ENCODE measurements around the gene SH3BGRL3.
"Not testable (repeated sequence)": the region's sequence is repeated elsewhere in the genome, so short reads cannot be mapped to it uniquely, and the experiment has no call there.

The SH3BGRL3 gene

DNA sequence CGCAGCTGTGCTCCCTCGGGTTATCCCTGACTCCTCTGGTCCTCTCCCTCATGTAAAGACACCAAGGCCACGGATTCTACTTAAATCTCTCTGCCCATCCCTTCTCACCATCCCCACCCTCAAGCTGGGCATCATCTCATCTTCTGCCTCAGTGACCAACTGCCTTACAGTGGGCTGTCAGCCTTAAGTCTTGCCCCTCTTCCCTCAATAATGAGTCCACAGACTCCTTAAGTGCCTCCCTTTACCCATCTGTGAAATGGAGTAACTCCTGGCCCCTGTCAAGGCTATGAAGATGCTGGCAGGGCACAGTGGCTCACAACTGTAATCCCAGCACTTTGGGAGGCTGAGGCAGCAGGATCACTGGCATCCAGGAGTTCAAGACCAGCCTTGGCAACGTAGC, 12.1 kb downstream of the SH3BGRL3 start:
- no peak for DNase-seq

GRCh38 chr1:26292735-26293134, 12.8 kb downstream of the SH3BGRL3 start:
- peak in 1 of 3 donors; percentile 24 for DNase-seq

DNA sequence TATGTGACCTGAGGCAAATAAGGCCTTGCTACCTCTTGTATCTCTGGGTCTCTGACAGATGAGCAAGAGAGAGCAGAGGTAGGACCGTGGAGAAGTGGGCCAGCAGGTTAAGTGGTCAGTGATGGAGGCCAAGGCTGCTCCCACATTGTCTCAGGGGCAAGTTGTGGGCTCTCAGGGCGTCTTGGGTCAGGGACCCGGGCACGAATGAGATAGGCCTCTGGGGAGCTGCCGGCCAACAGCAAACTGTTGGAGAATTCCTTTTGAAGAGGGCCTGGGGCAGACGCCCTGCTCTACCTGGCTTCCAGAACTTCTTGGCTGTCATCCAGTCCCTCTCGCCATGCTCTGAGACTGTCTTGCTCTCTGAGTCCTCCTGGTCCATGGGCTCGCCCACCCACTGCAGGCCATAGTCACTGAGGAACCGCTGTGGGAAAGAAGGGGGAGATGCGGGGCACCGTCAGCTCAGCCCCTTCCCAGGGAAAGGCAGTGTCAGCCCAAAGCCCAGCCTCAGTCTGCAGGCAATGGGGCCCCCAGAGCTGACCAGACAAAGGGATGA, 14.1 kb downstream of the SH3BGRL3 start:
- no peak for DNase-seq

DNA sequence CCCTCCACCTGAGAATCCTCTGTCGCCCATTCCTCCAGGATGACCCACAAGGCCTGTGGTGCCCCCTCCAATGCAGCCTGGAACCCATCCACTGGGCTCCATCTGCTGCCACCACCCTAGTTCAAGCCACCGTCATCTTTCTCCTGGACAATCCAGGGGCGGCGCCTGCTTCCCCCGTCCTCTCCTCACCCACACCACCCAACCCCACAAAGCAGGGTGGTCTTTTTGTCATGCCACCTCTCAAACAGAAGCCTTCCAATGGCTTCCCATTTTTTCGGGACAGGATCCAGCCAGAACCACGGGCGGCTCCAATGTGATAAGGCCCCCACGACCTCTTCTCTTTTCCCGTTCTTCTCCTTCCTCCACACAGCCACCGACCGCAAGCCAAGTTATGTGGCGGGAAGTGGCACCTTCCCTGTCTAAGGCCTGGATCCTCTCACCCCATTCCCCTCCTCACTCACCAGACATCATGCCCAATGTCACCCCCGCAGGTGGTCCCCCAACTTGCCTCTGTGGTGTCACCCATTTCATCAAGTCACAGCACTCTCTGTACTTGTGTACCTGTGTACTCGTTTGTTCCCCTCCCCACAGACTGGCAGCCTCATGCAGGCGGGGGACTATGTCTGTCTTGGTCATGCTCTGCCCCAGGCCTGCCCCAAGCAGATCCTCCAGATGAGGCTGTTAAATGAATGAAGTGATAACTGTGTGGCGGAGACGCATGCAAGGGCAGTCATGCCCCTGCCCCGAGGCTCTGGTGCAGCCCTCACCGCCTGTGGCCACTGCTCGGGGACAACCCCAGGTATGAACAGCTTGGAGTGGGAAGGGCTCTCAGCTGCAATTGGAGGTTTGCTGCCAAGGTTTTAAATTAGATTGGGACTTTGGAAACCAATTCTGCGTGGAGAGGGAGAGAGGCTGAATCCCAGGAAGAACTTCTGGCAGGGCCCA, 15.6 kb downstream of the SH3BGRL3 start:
- no peak for DNase-seq

DNA sequence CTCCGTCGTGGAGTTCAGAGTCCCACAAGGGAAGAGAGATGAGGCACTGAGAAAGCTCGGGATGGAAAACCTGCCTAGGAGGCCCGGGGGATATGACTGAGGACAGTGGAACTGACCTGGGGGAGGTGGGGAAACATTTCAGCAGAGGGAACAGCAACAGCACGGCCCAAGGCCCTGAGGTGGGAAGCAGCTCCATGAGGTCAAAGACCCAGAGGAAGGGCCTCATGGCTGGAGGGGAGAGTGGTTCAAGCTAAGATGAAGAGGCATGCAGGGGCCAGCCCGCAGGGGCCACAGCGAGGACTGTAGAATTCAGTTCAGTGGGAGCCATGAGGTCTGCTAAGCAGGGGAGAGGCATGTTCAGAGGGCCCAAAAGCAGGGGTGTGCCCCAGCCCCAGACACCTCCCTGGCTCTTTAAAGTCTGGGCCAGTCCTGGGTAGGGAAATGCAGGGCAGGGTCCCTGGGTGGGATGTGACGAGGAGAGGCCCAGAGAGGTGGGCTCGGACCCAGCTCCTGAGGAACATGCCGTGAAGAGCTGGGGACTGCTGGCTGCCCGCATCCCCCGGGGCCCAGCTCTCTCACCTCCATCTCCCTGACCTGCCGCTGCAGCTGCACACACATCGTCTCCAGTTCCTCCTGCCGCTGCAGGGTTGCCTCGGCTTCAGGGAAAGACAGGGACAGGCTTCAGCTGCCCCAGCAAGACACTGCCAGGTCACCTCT, 16.6 kb downstream of the SH3BGRL3 start:
- DNase-seq, result no peak

DNA sequence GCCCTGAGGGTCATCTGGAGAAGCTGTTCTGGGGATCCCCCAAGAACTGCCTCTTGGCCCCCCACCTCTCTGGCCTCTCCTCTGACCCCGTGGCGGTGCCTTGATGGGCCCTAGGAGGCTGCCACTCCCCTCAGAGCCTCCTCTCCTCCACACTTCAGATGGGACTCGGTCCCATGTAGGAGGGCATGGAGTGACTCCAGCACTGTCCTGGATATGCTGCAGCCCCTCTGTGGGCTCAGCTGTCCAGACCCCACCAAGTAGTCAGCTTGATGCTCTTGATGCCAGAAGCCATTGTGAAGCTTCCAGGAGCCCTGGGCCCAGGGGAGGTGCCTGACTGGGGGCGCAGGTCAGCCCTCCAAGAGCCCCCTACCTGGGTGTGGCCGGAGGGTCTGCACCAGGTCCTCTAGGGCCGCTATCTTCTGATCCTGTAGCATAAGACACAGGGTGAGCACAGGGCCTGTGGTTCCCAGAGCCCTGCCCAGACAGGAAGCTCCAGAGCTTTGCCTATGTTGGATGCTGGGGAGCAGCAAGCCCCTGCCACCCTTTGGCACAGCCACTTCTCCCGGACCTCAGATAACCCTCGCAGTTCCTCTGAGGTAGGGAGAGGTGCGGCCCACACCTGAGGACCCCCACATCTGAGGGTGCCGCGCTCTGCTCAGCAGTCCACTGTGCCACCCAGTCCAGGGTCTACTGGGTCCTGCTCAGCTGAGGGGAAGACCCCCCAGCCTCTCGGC, 17.3 kb downstream of the SH3BGRL3 start:
- DNase-seq, result no peak

- DNase-seq, result no peak
Measured at GRCh38 chr1:26297791-26298124, 17.9 kb downstream of the SH3BGRL3 start.

GRCh38 chr1:26300578-26301275, 20.8 kb downstream of the SH3BGRL3 start:
- no peak for DNase-seq

- peak; percentile 66 to 70 (median 69) for DNase-seq
Measured at GRCh38 chr1:26302733-26303405, 23.0 kb downstream of the SH3BGRL3 start.

DNA sequence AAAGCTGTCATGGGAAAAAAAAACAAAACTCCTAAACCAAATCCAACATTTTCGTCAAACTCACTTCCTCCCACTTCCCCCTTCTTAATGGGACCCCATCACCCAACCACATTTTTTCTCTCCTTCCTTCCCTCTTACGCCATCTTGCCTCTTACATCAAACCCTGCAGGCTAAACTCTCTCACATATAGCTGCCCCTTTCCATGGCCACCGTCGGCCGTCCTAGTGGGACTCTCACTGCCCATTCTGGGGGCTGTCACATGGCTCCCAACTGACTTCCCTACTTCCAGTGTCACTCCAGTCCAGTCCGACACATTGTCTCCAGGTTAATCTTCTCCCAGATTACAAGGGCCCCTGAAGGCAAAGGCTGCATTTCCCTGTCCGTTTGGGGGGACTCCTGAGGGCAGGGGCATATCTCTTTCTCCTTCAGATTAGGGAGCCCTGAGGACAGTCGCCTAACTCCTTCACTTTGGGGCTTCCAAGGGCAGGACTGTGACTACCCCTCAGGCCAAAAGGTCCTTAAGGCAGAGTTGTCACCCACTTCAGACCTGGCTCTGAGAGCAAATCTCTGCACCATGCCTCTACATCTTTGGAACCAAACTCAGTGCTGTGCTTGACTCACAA, 25.9 kb downstream of the SH3BGRL3 start:
- DNase-seq, result peak; percentile 39 to 61 (median 44)

DNA sequence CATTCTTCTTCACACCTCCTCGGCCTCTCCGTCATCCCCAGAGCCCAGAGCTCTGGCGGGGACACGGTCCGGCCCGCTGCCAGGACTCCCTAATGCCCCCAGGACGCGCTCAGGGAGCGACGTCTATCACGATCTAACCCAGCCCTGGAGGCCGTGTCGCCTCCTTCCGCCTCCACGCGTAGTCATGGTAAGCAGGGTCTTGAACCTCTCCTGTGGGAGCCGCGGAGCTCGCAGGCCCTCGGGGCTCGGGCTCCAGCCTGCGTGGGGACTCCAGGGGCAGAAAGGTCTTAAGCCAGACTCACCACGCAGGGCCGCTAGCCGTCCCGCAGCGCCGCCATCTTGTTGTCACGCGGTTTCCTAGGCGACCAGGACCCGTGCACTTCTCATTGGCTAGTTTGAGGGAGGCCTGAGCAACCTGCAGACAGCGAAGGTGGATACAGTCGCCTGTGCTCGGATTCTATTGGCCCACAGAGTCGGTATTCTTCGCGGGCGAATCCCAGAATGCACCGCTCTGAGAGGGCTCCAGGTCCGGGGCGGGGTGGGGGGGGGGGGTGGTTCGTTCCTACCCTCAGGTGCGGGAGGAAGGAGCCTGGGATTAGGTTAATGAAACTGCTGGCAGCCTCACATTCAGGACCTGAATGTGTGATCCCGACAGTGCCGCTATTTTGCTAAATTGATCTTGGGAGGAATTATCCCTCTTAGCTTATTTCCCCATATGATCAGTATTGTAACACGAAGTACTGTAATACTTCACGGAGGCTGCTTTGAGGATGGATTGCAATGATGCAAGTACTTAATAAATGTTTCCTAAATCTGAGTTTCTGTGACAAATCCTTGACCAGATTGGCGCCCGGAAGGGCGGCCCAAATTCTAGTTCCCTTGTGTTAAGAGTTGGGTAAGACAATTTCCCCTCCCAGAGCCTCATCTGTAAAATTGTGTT, 26.7 kb downstream of the SH3BGRL3 start, which contains the start of gene UBXN11:
Gene UBXN11 (minus strand): TSS at position 347 of the 940 bp plus-strand sequence. CDS start 3,753 bp downstream, outside the sequence.
- DNase-seq, result peak; percentile 88 to 92 (median 91)

GRCh38 chr1:26307363-26307781, 27.5 kb downstream of the SH3BGRL3 start:
- no peak for DNase-seq

DNA sequence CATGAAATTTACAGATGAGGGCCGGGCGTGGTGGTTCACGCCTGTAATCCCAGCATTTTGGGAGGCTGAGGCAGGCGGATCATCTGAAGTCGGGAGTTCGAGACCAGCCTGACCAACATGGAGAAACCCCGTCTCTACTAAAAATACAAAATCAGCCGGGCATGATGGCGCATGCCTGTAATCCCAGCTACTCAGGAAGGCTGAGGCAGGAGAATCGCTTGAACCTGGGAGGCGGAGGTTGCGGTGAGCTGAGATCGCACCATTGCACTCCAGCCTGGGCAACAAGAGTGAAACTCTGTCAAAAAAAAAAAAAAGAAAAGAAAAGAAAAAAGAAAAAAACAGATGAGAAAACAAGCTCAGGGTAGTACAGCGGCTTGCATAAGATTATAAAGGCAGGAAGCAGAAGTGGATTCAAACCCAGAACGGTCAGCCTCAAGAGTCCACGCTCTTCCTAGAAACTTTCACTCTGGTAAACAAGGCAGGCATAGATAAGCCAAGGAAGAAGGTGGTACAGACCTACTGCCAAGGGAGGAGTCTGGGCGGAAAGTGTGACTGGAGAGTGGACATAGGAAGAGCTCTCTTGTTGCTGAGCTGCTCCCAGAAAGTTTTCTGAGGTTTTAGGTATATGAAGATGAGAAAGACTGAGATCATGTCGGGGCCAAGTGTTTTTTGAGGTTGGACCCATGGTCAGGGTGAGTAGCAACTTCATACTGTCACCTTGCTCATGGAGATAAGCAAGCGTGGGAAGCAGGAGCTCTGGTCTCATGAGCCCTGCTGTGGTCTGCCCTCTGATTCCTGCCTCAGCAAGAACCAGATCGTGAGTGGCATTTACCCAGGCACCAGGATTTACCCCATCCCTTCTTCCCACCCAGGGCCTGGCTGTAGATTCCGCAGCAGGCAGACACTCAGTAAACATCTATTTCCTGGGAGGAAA, 28.3 kb downstream of the SH3BGRL3 start:
- not testable (repeated sequence) for DNase-seq

GRCh38 chr1:26314501-26314900, 34.6 kb downstream of the SH3BGRL3 start:
- peak in 1 of 3 donors; percentile 32 for DNase-seq

DNA sequence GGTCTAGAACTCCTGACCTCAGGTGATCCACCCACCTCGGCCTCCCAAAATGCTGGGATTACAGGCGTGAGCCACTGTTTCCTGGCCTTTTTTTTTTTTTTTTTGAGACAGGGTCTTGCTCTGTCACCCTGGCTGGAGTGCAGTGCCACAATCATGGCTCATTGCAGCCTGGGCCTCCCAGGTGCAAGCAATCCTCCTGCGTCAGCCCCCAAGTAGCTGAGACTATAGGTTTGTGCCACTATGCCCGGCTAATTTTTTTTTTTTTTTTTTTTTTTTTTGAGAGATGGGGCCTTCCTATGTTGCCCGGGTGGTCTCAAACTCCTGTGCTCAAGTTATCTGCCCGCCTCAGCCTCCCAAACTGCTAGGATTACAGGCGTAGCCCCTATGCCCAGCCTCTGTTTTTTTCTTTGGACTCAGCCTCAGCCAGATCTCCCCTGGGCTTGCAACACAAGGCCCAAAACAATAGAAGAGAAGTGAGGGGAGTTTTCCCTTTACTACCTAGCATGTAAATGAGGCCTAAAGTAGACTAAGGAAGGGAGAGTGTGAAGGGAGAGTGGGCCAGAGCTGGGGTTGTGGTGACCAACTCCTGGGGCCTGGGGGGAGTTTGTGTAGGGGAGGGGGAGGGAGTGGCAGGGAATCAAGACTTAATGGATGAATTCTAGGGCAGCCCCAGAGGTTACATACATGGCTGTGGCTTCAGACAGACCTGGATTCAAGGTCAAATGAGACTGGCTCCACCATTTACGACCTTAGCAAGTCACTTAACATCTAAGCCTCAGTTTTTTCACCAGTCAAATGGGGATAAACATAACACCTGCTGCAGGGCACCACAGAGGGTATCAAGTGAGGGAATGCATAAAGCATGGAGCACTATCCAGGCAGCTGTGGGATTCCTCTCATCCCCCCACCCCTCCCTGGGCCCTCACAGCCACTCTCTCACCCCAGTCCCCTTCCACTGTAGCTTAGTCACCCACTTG, 36.3 kb downstream of the SH3BGRL3 start:
- DNase-seq, result no peak

DNA sequence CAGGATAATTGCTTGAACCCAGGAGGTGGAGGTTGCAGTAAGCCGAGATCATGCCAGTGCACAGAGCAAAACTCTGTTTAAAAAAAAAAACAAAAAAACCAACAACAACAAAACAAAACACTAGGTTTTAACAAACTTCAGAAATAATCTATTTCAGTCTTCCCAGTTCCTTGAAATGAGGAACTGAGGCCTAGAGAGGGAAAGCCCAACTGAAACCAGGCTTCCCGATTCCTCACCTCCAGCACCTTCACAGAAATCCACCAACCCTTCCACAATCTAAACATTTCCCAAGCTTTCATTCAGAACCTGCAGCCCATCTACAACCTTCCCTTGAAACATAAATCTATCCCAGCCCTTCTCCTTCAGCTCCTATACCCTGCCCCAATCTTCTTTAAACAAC, 37.3 kb downstream of the SH3BGRL3 start:
- DNase-seq, result peak; percentile 46 to 57 (median 52)

DNA sequence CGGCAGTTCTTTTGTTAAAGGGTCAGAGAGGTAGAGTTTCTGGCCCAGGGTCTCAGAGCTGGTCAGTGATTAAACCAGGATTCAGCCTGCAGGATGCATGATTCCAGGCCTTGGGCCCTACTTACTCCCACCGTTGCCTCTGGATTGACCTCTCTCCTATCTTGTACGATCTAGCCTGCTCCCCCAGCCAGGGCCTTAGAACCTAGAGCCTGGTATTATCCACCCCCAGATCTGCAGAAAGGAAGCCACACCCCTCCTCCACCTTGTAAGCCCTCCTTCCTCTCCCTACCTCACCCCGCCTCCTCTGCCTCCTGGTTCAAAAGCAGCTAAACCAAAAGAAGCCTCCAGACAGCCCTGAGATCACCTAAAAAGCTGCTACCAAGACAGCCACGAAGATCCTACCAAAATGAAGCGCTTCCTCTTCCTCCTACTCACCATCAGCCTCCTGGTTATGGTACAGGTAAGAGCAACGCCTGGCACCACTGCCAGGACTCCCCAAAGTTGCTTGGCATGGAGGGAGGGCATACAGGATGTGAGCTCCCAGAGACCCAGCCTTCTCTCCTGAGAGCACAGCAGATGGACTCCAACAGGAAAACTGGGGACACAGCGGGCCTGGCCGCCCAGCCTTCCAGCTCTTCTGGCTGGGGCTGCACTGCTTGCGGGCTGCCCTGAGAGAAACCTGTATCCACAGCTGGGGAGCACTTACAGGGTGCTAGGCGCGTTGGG, 37.9 kb downstream of the SH3BGRL3 start, which contains the start of gene CD52:
Gene CD52 (plus strand): TSS at position 347 of the 726 bp plus-strand sequence. CDS start 60 bp downstream, at position 407.
- no peak for DNase-seq

All from suppressor macrophage treated with lipopolysaccharide for 1 hour (primary cell).